Ascending aorta (tissue), 2 donors: ENCODE data around the gene MAGI3. TPM values are rescaled to one million over a fixed set of nuclear protein-coding genes. Genes with fewer than 3 reads are reported as not detected.

Source experiments
- DNase-seq, 2 donors: peaks; one replicate each; pipeline ENCODE4 v3.0.0-alpha.2; 2019; ENCODE audit warnings: low spot score in 2 of 2
- H3K27ac ChIP-seq, 2 donors: fragments of 200-600 bp; sonication (generic); one replicate each; pipeline ENCODE4 v1.5.1; 2016 to 2017; ENCODE audit warnings: mild to moderate bottlenecking in 1 of 2
- H3K27me3 ChIP-seq: fragments of 200-600 bp; sonication (generic); one replicate; pipeline ENCODE4 v1.5.1; 2017
- H3K36me3 ChIP-seq, 2 donors: fragments of 200-600 bp; sonication (generic); one replicate each; pipeline ENCODE4 v1.5.1; 2016
- H3K4me1 ChIP-seq, 2 donors: fragments of 200-600 bp; sonication (generic); one replicate each; pipeline ENCODE4 v1.5.1; 2016 to 2017; ENCODE audit warnings: mild to moderate bottlenecking in 1 of 2
- H3K4me3 ChIP-seq, 2 donors: fragments of 200-600 bp; sonication (generic); one replicate each; pipeline ENCODE4 v1.5.1; 2016 to 2017; ENCODE audit warnings: mild to moderate bottlenecking in 1 of 2
- H3K9me3 ChIP-seq, 2 donors: fragments of 200-600 bp; sonication (generic); one replicate each; pipeline ENCODE4 v1.5.1; 2016
- intact Hi-C: fragments of 100-400 bp; cut with DNase I; formaldehyde crosslinking; loops from one replicate; pipeline ENCODE4 v1.15.1; 2023
- total RNA-seq: library from RNA; depleted of rRNA; stranded (reverse); fragments of >200 nt; gene quantifications from one replicate; pipeline ENCODE4 v1.1.0, GENCODE V29; 2016
- TF ChIP-seq, protein P1 (sequence below), 3 experiments: fragments of 200-600 bp in 2 of 3; fragments of 450-650 bp in 1 of 3; sonication (generic) in 2 of 3; IDR thresholded peaks; one replicate each; pipeline ENCODE4 v1.5.1; 2016 to 2019; ENCODE audit warnings: antibody characterized with exemption in 3 of 3, mild to moderate bottlenecking in 1 of 3, moderate library complexity in 1 of 3

Gene MAGI3
- total RNA-seq, 1 donor from 2014 or later: 14.9 TPM

DNA sequence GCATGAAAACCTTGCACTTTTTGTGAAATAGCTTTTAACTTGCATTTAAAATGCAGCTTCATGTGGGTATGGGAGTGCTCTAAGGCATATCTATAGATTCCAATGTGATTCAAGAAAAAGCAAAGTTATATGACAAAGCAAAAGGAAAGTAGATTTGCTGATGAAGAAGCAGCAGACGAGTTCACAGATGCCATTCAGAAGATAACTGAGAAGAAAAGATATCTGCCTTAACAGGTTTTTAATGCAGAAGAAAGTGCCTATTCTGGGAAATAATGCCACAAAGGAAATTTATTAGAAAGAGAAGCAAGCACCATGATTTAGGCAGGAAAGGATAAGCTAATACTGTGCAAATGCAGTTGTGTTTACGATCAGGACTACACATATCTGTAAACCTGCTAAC is 300.9 kb downstream of the MAGI3 start:
- intact Hi-C loops: no loop called here

DNA sequence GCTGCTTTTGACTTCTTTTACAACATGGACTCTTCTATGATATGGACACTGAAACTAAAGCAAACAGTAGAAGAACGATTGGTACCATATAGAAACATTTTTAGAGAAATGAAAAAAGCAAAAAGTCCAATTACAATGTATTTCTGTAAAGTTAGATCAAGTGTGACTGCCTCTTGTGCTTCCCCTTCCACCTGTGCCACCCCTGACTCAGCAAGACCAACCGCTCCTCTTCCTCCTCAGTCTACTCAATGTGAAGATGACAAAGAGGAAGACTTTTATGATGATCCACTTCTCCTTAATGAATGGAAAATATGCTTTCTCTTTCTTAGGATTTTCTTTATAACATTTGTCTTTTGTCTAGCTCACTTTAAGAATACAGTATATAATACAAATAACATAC is 302.0 kb downstream of the MAGI3 start:
- TF ChIP-seq, protein P1, sequence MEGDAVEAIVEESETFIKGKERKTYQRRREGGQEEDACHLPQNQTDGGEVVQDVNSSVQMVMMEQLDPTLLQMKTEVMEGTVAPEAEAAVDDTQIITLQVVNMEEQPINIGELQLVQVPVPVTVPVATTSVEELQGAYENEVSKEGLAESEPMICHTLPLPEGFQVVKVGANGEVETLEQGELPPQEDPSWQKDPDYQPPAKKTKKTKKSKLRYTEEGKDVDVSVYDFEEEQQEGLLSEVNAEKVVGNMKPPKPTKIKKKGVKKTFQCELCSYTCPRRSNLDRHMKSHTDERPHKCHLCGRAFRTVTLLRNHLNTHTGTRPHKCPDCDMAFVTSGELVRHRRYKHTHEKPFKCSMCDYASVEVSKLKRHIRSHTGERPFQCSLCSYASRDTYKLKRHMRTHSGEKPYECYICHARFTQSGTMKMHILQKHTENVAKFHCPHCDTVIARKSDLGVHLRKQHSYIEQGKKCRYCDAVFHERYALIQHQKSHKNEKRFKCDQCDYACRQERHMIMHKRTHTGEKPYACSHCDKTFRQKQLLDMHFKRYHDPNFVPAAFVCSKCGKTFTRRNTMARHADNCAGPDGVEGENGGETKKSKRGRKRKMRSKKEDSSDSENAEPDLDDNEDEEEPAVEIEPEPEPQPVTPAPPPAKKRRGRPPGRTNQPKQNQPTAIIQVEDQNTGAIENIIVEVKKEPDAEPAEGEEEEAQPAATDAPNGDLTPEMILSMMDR (IDR thresholded peaks at IDR 0.05): no peak
- Histone ChIP-seq H3K36me3 (peaks cover 0 to 16% of the 10 kb centered on the region in 2 donors), H3K4me3 (no peak overlapping the region), H3K9me3 (peaks cover 4 to 19% of the 10 kb centered on the region in 2 donors), H3K27ac (no peak overlapping the region), H3K27me3 (no peaks in the 10 kb centered on the region), H3K4me1 (peaks cover 0 to 3% of the 10 kb centered on the region in 2 donors)
- intact Hi-C loops: no loop called here
- DNase-seq: no peak

More for the DNA sequence above, 300.9 kb downstream of the MAGI3 start:
- TF ChIP-seq, protein P1 (IDR thresholded peaks at IDR 0.05): no peak
- no peak overlapping the region for H3K4me3 ChIP-seq
- DNase-seq: no peak
- no peak overlapping the region for H3K27ac ChIP-seq
- H3K9me3 ChIP-seq: peaks cover 4 to 19% of the 10 kb centered on the region in 2 donors
- H3K36me3 ChIP-seq: peaks cover 0 to 8% of the 10 kb centered on the region in 2 donors
- no peaks in the 10 kb centered on the region for H3K27me3 ChIP-seq
- H3K4me1 ChIP-seq: peaks cover 0 to 3% of the 10 kb centered on the region in 2 donors

DNA sequence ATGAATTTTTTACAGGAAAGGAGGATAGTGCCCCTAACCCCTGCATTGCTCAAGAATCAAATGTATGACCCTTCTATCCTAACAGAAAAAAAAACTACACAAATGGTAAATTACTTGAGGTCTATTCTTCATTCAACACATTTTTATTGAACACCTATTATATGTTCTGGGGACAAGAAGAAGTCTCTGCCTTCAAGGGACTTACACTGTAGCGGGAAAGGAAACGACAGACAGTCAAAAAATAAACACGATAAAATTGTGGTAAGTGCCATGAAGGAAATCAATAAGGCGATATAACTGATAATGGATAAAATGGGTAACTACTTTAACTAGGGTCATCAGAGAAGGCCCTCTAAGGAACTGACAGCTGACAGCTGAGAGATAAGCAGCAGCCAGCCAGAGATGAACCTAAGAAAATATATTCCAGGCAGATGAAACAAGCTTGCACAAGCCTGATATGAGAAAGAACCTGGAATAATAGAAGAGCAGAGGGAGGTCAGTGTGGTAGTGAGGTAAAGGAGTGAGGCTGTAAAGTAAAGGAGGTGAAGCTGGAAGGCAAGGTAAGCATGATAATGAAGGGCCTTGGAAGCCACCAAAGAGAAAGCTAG is 302.6 kb downstream of the MAGI3 start:
- no peak overlapping the region for H3K27ac ChIP-seq
- intact Hi-C loops: no loop called here
- H3K36me3 ChIP-seq: peaks cover 0 to 21% of the 10 kb centered on the region in 2 donors
- no peaks in the 10 kb centered on the region for H3K4me1 ChIP-seq
- peaks cover 4 to 19% of the 10 kb centered on the region in 2 donors for H3K9me3 ChIP-seq
- TF ChIP-seq, protein P1 (IDR thresholded peaks at IDR 0.05): no peak
- DNase-seq: no peak
- H3K27me3 ChIP-seq: no peaks in the 10 kb centered on the region
- H3K4me3 ChIP-seq: no peak overlapping the region

DNA sequence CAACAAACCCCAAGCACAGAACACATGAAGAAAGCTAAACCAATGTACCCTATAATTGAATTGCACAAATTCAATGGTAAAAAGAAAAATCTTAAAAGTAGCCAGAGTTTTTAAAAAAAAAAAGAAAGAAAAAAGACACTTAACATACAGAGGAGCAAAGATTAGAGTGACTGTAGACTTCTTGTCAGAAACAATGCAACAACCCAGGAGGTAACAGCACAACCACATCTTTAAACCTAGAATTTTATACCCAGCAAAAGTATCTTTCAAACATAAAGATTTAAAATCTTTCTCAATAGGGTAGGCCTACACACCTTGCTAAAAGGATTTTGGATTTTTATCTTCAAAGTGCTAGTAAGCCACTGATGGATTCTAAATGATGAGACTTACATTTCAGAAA is 304.6 kb downstream of the MAGI3 start:
- Histone ChIP-seq H3K27ac (no peak overlapping the region), H3K36me3 (peaks cover 0 to 28% of the 10 kb centered on the region in 2 donors), H3K9me3 (peaks cover 4 to 19% of the 10 kb centered on the region in 2 donors), H3K4me3 (no peak overlapping the region), H3K4me1 (no peaks in the 10 kb centered on the region), H3K27me3 (no peaks in the 10 kb centered on the region)
- TF ChIP-seq, protein P1 (IDR thresholded peaks at IDR 0.05): no peak
- intact Hi-C loops: no loop called here
- no peak for DNase-seq

DNA sequence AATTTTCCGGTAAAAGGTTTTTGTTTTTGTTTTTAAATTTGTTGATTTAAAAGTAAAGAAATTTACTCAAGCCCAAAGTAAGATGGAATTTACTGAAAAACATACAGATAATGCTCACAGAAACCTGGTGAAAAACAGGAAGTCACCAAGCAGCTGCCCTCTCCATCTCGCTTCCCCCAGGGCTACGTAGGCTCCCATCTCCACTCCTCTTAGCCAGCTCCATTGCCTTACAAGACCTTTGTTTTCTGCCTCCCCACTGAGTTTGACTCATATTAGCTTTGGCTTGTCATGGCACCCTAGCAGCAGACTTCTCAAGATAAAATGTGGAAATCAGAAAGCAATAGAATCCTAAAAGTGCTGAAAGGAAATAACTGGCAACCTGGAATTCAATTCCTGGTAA is 311.1 kb downstream of the MAGI3 start:
- H3K4me3 ChIP-seq: no peak overlapping the region
- no peak overlapping the region for H3K27ac ChIP-seq
- H3K27me3 ChIP-seq: no peaks in the 10 kb centered on the region
- no peaks in the 10 kb centered on the region for H3K4me1 ChIP-seq
- H3K36me3 ChIP-seq: peaks cover 3 to 20% of the 10 kb centered on the region in 2 donors
- no peak for DNase-seq
- TF ChIP-seq, protein P1 (IDR thresholded peaks at IDR 0.05): no peak
- intact Hi-C loops: no loop called here
- H3K9me3 ChIP-seq: no peaks in the 10 kb centered on the region
